ENCODE results near the gene FN3K. TPM values are rescaled to one million over a fixed set of nuclear protein-coding genes. Genes with fewer than 3 reads are reported as not detected.
A peak's percentile ranks its signal among the peaks of the same experiment; 100 is the strongest.
"Not testable (repeated sequence)": the region's sequence is repeated elsewhere in the genome, so short reads cannot be mapped to it uniquely, and the experiment has no call there.

The FN3K gene
- total and polyA plus RNA-seq, 4 experiments from 2014 or later, result 0.26 to 8.1 (median 3.0) TPM

- DNase-seq; H3K4me3 Mint-ChIP-seq; H3K27me3 ChIP-seq (ENCODE audit: insufficient read depth, low read length); H3K27ac Mint-ChIP-seq; CTCF ChIA-PET (ENCODE audit: partially characterized antibody); H3K27me3 Mint-ChIP-seq; H3K36me3 ChIP-seq (ENCODE audit: insufficient read depth, low read length); H3K9me3 ChIP-seq (ENCODE audit: control insufficient read depth in 1 of 2, low read length in 2 of 2); H3K4me3 ChIP-seq (ENCODE audit: low read length in 2 of 2); H3K27ac ChIP-seq (ENCODE audit: low read depth, low read length); H3K9me3 Mint-ChIP-seq; POLR2A ChIA-PET (ENCODE audit: partially characterized antibody): not testable (repeated sequence)
- peaks cover 11 to 15% of the 10 kb centered on the region in 2 donors for H3K36me3 Mint-ChIP-seq
- intact Hi-C loops (cut with micrococcal nuclease), result loop anchor here (10.0 kb wide), 1 partner anchor 423 kb away; the partner anchor contains the start of gene TEX19
- peaks cover 14% of the 10 kb centered on the region for H3K4me1 ChIP-seq (ENCODE audit: insufficient read depth, low read length)
- peaks cover 9 to 23% (median 17%) of the 10 kb centered on the region in 4 donors for H3K4me1 Mint-ChIP-seq
Measured at GRCh38 chr17:82777778-82778375, 42.5 kb downstream of the FN3K start.

DNA sequence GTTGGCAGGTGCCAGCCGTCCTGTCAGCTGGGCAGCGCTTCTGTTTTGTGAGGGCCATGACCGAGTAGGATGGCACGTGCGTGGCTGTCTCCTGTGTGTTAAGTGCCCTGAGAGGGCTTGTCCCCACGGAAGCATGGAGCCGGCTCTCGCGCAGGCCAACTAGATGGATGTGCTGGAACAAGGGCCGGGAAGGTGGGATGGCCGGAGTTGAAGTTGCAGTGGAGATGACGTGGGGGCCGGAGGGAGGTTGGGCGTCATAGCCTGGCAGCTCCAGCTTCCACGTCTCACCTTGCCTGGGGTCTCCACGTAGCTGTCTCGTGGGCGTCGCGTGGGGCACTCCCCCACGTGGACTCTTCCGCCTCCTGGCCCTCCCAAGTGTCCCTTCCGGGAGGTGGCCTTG lies 44.1 kb downstream of the FN3K start:
- Mint-ChIP-seq H3K4me1 (peaks cover 10 to 26% (median 18%) of the 10 kb centered on the region in 4 donors), H3K27me3 (no peaks in the 10 kb centered on the region), H3K4me3 (no peak overlapping the region), H3K36me3 (peaks cover 10 to 27% of the 10 kb centered on the region in 2 donors), H3K27ac (no peak overlapping the region), H3K9me3 (peaks cover 0 to 1% (median 0%) of the 10 kb centered on the region in 8 donors)
- intact Hi-C loops (cut with micrococcal nuclease), result loop anchor here (10.0 kb wide), 1 partner anchor 425 kb away; the partner anchor contains the start of gene TEX19
- ChIA-PET CTCF (ENCODE audit: partially characterized antibody) (interaction anchor here (0.7 to 1.1 kb wide), 2 partner anchors 10 to 207 kb away, joined by 3 read pairs; no protein-coding TSS in a partner anchor), POLR2A (ENCODE audit: partially characterized antibody) (no interaction called here)
- peaks cover 14% of the 10 kb centered on the region for H3K4me1 ChIP-seq (ENCODE audit: insufficient read depth, low read length)
- no peak overlapping the region for H3K4me3 ChIP-seq (ENCODE audit: low read length in 2 of 2)
- H3K27me3 ChIP-seq (ENCODE audit: insufficient read depth, low read length), result no peaks in the 10 kb centered on the region
- H3K9me3 ChIP-seq (ENCODE audit: control insufficient read depth in 1 of 2, low read length in 2 of 2), result no peaks in the 10 kb centered on the region
- peaks cover 14% of the 10 kb centered on the region for H3K36me3 ChIP-seq (ENCODE audit: insufficient read depth, low read length)
- DNase-seq, result no peak
- H3K27ac ChIP-seq (ENCODE audit: low read depth, low read length), result no peak overlapping the region

- Mint-ChIP-seq H3K27ac (peak overlapping the region in 2 of 7 donors; percentile 6 to 36), H3K4me1 (peaks cover 7 to 20% (median 14%) of the 10 kb centered on the region in 4 donors), H3K9me3 (peaks cover 0 to 1% (median 0%) of the 10 kb centered on the region in 8 donors), H3K4me3 (no peak overlapping the region), H3K36me3 (peaks cover 10 to 28% of the 10 kb centered on the region in 2 donors), H3K27me3 (no peaks in the 10 kb centered on the region)
- DNase-seq, result no peak
- intact Hi-C loops (cut with micrococcal nuclease), result no loop called here
- CTCF ChIA-PET (ENCODE audit: partially characterized antibody), result interaction anchor here (0.8 to 2.6 kb wide), 10 partner anchors 9 to 424 kb away, joined by 3 to 20 read pairs (median 5); no protein-coding TSS in a partner anchor
- H3K9me3 ChIP-seq (ENCODE audit: control insufficient read depth in 1 of 2, low read length in 2 of 2), result no peaks in the 10 kb centered on the region
- H3K4me3 ChIP-seq (ENCODE audit: low read length in 2 of 2), result no peak overlapping the region
- H3K27me3 ChIP-seq (ENCODE audit: insufficient read depth, low read length), result no peaks in the 10 kb centered on the region
- peaks cover 14% of the 10 kb centered on the region for H3K36me3 ChIP-seq (ENCODE audit: insufficient read depth, low read length)
- H3K27ac ChIP-seq (ENCODE audit: low read depth, low read length), result no peak overlapping the region
- H3K4me1 ChIP-seq (ENCODE audit: insufficient read depth, low read length), result peaks cover 8% of the 10 kb centered on the region
- POLR2A ChIA-PET (ENCODE audit: partially characterized antibody), result no interaction called here
Measured at GRCh38 chr17:82780195-82780594, 44.8 kb downstream of the FN3K start.

DNA sequence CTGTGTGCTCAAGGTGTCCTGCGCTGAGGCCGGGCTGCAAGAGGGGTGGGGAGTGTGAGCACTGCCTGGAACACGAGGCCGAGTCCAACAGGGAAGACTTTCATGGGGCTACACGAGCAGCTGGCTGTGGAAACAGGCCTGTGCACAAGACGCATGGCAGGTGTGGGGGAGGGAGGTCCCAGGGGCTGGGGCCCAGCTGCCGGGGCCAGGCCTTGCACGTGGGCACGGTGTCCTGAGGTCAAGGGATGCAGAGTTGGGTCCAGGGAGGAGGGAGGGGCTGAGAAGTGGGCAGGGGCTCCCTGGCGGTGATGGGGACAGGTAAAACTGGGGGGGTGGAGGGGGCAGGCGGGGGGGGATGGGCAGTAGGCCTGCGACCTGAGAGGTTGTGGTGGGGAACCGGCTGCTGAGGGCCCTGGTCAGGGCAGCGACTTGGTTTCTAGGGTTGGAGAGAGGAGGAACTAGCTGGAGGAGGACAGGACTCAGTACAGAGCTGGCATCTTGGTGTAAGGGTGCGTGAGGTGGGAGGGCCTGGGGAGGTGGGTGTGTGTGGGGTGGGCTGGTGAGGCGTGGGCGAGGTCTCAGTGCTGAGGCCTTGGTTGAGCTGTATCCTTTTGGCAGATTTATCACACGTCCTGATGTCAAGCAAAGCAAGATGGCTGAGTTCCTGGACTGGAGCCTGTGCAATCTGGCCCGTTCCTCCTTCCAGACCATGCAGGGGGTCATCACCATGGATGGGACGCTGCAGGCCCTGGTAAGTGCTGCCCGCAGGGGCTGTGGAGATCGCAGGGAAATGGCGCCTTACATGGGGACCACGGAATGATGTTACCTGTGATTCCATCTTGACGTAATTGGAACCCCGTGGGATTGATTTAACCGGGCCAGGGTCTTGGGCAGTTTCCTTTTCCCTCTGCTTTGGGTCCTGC lies 45.8 kb downstream of the FN3K start:
- peak overlapping the region in 1 of 7 donors; percentile 71 for H3K27ac Mint-ChIP-seq
- H3K27me3 ChIP-seq (ENCODE audit: insufficient read depth, low read length), result no peaks in the 10 kb centered on the region
- H3K4me3 Mint-ChIP-seq, result no peak overlapping the region
- CTCF ChIA-PET (ENCODE audit: partially characterized antibody), result interaction anchor here (0.5 to 2.6 kb wide), 29 partner anchors 9 to 423 kb away, joined by 3 to 20 read pairs (median 4); no protein-coding TSS in a partner anchor
- no peaks in the 10 kb centered on the region for H3K27me3 Mint-ChIP-seq
- peaks cover 14% of the 10 kb centered on the region for H3K36me3 ChIP-seq (ENCODE audit: insufficient read depth, low read length)
- H3K9me3 Mint-ChIP-seq, result peaks cover 0 to 1% (median 0%) of the 10 kb centered on the region in 8 donors
- no peak overlapping the region for H3K27ac ChIP-seq (ENCODE audit: low read depth, low read length)
- H3K36me3 Mint-ChIP-seq, result peaks cover 10 to 28% of the 10 kb centered on the region in 2 donors
- H3K4me1 ChIP-seq (ENCODE audit: insufficient read depth, low read length), result peaks cover 5% of the 10 kb centered on the region
- intact Hi-C loops (cut with micrococcal nuclease), result no loop called here
- H3K4me1 Mint-ChIP-seq, result peaks cover 5 to 16% (median 11%) of the 10 kb centered on the region in 4 donors
- H3K4me3 ChIP-seq (ENCODE audit: low read length in 2 of 2), result no peak overlapping the region
- no peaks in the 10 kb centered on the region for H3K9me3 ChIP-seq (ENCODE audit: control insufficient read depth in 1 of 2, low read length in 2 of 2)
- POLR2A ChIA-PET (ENCODE audit: partially characterized antibody), result interaction anchor here (0.6 to 1.6 kb wide), 2 partner anchors 83 to 134 kb away, joined by 3 to 5 read pairs; no protein-coding TSS in a partner anchor
- DNase-seq, result no peak

DNA sequence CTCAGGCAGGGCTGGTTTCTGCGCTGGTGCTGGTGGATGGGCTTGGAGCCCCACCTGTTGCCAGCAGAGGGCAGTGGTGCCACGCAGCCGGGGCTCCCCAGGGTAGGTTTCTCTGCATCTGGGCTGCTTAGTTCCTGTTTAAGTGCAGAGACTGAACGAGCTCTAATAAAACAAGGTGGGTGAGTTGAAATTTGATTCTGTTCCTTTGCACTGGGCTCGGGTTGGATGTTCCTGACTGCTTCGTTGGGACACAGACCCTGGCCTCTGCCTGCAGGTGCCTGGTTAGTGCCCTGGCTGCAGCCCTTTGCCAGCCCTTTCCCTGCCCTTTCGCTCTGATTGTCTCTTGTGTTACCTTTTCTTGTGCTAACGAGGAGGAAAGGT lies 46.5 kb downstream of the FN3K start:
- intact Hi-C loops (cut with micrococcal nuclease), result loop anchor here (1.0 kb wide), 3 partner anchors 82 to 135 kb away; no protein-coding TSS in a partner anchor
- H3K27me3 Mint-ChIP-seq, result no peaks in the 10 kb centered on the region
- Histone ChIP-seq H3K4me1 (ENCODE audit: insufficient read depth, low read length) (peaks cover 5% of the 10 kb centered on the region), H3K4me3 (ENCODE audit: low read length in 2 of 2) (no peak overlapping the region), H3K9me3 (ENCODE audit: control insufficient read depth in 1 of 2, low read length in 2 of 2) (no peaks in the 10 kb centered on the region), H3K27me3 (ENCODE audit: insufficient read depth, low read length) (no peaks in the 10 kb centered on the region), H3K36me3 (ENCODE audit: insufficient read depth, low read length) (peaks cover 14% of the 10 kb centered on the region), H3K27ac (ENCODE audit: low read depth, low read length) (no peak overlapping the region)
- H3K27ac Mint-ChIP-seq, result peak overlapping the region in 4 of 7 donors; percentile 63 to 72 (median 70)
- H3K4me1 Mint-ChIP-seq, result peaks cover 5 to 16% (median 11%) of the 10 kb centered on the region in 4 donors
- CTCF ChIA-PET (ENCODE audit: partially characterized antibody), result interaction anchor here (0.7 to 2.6 kb wide), 24 partner anchors 9 to 422 kb away, joined by 3 to 20 read pairs (median 5); no protein-coding TSS in a partner anchor
- H3K4me3 Mint-ChIP-seq, result no peak overlapping the region
- POLR2A ChIA-PET (ENCODE audit: partially characterized antibody), result interaction anchor here (0.6 to 1.6 kb wide), 2 partner anchors 82 to 135 kb away, joined by 3 to 5 read pairs; no protein-coding TSS in a partner anchor
- H3K36me3 Mint-ChIP-seq, result peaks cover 10 to 28% of the 10 kb centered on the region in 2 donors
- peaks cover 0 to 1% (median 0%) of the 10 kb centered on the region in 8 donors for H3K9me3 Mint-ChIP-seq
- DNase-seq, result peak; percentile 79 to 85 (median 82)

GRCh38 chr17:82782657-82783207 lies 47.3 kb downstream of the FN3K start:
- no peaks in the 10 kb centered on the region for H3K9me3 ChIP-seq (ENCODE audit: control insufficient read depth in 1 of 2, low read length in 2 of 2)

More at GRCh38 chr17:82782657-82783207, 47.3 kb downstream of the FN3K start:
- H3K4me1 Mint-ChIP-seq, result peaks cover 5 to 16% (median 11%) of the 10 kb centered on the region in 4 donors
- ChIA-PET POLR2A (ENCODE audit: partially characterized antibody) (no interaction called here), CTCF (ENCODE audit: partially characterized antibody) (interaction anchor here (1.3 to 2.6 kb wide), 2 partner anchors 81 to 135 kb away, joined by 11 to 15 read pairs; no protein-coding TSS in a partner anchor)
- Histone ChIP-seq H3K27ac (ENCODE audit: low read depth, low read length) (no peak overlapping the region), H3K27me3 (ENCODE audit: insufficient read depth, low read length) (no peaks in the 10 kb centered on the region), H3K36me3 (ENCODE audit: insufficient read depth, low read length) (peaks cover 14% of the 10 kb centered on the region), H3K4me3 (ENCODE audit: low read length in 2 of 2) (no peak overlapping the region), H3K4me1 (ENCODE audit: insufficient read depth, low read length) (peaks cover 5% of the 10 kb centered on the region)
- no peaks in the 10 kb centered on the region for H3K9me3 Mint-ChIP-seq
- peak overlapping the region in 1 of 7 donors; percentile 43 for H3K27ac Mint-ChIP-seq
- peaks cover 8 to 21% of the 10 kb centered on the region in 2 donors for H3K36me3 Mint-ChIP-seq
- H3K4me3 Mint-ChIP-seq, result peak overlapping the region in 1 of 8 donors; percentile 34
- DNase-seq, result no peak
- H3K27me3 Mint-ChIP-seq, result no peaks in the 10 kb centered on the region
- intact Hi-C loops (cut with micrococcal nuclease), result loop anchor here (1.0 kb wide), 3 partner anchors 82 to 135 kb away; no protein-coding TSS in a partner anchor
